IPS-15b (cell line): ENCODE results near the gene EEF1A2.
"Not testable (repeated sequence)": the region's sequence is repeated elsewhere in the genome, so short reads cannot be mapped to it uniquely, and the experiment has no call there.

Experiments used
- H3K27me3 ChIP-seq: one replicate; pipeline ENCODE4 v1.6.1; 2013; ENCODE audit warnings: low read length; ENCODE audit not compliant: control insufficient read depth, insufficient read depth
- H3K36me3 ChIP-seq: one replicate; pipeline ENCODE4 v1.6.1; 2013; ENCODE audit warnings: low read length; ENCODE audit not compliant: control insufficient read depth, insufficient read depth
- H3K4me1 ChIP-seq: one replicate; pipeline ENCODE4 v1.6.1; 2013; ENCODE audit warnings: mild to moderate bottlenecking, low read length; ENCODE audit not compliant: control insufficient read depth, insufficient read depth
- H3K4me3 ChIP-seq: one replicate; pipeline ENCODE4 v1.5.1; 2013; ENCODE audit warnings: low read depth, low read length
- H3K9ac ChIP-seq: one replicate; pipeline ENCODE4 v1.6.1; 2013; ENCODE audit warnings: low read depth, mild to moderate bottlenecking, low read length
- H3K9me3 ChIP-seq: one replicate; pipeline ENCODE4 v1.6.1; 2013; ENCODE audit warnings: mild to moderate bottlenecking, low read length; ENCODE audit not compliant: control insufficient read depth, insufficient read depth

EEF1A2 gene

DNA sequence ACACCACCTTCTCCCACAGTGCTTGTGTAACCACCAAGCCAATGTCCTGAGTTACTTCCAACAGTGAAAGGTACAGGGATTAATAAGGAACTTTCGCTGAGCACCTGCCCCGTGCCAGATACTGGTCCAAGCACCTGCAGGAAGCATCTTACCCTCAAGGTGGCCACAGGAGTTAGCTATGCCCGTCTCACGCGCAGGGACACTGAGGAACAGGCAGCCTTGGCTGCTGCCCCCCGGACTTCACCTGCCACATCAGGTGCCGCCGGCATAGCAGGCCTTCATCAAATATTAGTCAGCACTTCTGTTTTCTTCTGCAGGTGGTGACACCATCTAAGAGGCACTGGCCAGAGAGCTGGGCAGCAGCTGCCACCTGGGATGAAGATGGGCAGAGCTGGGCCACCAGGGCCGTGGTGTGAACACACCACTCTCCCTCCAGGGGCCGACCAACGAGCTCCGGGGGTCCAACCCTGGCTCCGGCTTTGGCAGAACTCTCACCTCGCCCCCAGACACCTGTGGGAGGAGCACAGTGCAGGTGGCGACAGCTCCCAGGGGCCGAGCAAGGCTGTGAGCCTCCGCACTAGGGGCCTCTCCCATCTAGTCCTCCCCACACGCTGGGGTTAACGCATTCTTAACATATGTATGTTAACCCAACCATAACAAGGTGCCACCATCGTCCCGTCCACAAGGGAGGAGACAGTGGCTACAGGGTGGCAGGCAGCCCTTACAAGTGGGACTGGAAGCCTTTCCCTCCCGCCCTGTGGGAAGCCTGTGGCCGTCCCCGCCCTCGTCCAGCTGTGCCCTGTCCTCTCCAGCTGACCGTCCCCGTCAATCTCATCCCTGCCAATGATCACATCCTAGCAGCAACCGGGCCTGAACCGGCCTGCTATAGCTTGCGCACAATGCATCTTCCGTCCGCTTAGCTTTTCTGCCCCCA is 18.8 kb upstream of the EEF1A2 start:
- Histone ChIP-seq H3K9ac (no peak overlapping the region), H3K4me1 (no peaks in the 10 kb centered on the region), H3K4me3 (no peak overlapping the region), H3K9me3 (no peaks in the 10 kb centered on the region), H3K27me3 (no peaks in the 10 kb centered on the region), H3K36me3 (peaks cover 12% of the 10 kb centered on the region)

DNA sequence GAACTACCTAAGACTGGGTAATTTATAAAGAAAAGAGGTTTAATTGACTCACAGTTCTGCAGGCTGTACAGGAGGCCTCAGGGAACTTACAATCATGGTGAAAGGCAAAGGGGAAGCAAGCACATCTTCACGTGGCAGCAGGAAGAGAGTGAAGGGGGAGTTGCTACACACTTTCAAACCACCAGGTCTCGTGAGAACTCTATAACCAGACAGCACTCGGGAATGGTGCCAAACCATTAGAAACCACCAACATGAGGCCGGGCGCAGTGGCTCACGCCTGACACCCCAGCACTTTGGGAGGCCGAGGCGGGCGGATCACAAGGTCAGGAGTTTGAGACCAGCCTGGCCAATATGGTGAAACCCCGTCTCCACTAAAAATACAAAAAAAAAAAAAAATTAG is 15.6 kb upstream of the EEF1A2 start:
- not testable (repeated sequence) for H3K27me3 ChIP-seq, H3K4me3 ChIP-seq, H3K9ac ChIP-seq, H3K4me1 ChIP-seq, H3K36me3 ChIP-seq, H3K9me3 ChIP-seq

DNA sequence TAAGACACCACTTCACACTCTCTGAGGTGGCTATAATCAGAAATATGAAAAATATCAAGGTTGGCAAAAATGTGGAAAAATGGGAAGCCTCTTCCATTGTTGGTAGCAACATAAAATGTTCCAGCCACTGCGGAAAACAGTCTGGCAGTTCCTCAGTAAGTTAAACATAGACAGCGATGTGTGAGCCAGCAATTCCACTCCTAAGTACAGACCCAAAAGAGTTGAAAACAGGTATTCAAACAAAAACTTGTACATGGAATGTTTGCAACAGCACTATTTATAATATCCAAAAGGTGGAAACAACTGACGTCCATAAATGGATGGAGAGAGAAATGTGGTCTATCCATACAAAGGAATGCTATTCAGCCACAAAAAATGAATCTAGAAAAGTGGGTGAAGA is 14.3 kb upstream of the EEF1A2 start:
- H3K4me3 ChIP-seq, result no peak overlapping the region
- no peaks in the 10 kb centered on the region for H3K4me1 ChIP-seq
- no peak overlapping the region for H3K9ac ChIP-seq
- no peaks in the 10 kb centered on the region for H3K27me3 ChIP-seq
- no peaks in the 10 kb centered on the region for H3K36me3 ChIP-seq
- no peaks in the 10 kb centered on the region for H3K9me3 ChIP-seq

DNA sequence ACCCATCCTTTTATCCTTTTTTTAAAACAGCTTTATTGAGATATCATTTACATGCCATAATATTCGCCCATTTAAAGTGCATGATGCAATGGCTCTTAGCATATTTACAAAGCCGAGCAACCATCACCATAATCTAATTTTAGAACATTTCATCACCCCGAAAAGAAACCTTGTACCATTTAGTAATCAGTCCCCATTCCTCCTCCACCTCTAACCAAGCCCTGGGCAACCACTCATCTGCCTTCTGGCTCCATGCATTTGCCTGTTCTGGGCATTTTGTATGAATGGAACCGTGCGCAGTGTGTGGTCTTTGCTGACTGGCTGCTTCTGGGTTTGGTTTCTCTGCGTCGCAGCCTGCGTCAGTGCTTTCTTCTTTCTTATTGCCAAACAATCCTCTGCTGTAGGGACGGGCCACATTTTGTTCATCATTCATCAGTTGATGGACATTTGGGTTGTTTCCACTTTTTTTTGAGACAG is 10.2 kb upstream of the EEF1A2 start:
- no peak overlapping the region for H3K9ac ChIP-seq
- no peaks in the 10 kb centered on the region for H3K4me1 ChIP-seq

DNA sequence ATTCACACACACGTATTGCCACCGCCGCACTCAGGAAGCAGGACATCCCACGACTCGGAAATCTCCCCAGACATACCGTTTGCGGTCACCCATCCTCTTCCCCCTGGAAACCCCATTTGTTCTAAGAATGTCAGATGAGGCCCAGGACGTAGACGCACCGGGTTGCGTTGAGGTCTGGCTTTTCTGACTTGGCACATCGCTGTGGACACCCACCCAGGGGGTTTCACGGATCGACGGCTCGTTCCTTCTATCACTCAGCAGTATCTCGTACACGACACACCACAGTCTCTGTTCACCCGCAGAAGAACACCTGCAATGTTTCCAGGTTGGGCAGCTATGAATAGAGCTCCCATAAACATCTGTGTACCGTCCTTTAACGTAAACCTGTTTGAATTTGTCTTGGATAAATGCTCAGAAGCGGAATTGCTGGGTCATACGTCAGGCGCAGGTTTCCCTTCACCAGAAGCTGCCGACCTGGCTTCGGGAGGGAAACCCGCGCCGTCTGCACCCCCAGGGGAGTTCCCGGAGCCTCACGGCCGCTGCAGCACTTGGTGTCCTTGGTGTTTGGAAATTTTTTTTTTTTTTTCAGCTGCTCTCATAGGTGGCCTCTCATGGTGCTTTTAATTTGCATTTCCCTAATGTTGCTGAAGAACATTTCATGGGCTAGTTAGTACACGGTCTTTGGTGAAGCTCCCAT is 9.3 kb upstream of the EEF1A2 start:
- Histone ChIP-seq H3K9ac (no peak overlapping the region), H3K36me3 (no peaks in the 10 kb centered on the region), H3K27me3 (peaks cover 4% of the 10 kb centered on the region), H3K4me1 (no peaks in the 10 kb centered on the region), H3K4me3 (no peak overlapping the region), H3K9me3 (no peaks in the 10 kb centered on the region)

More for the DNA sequence above, 10.2 kb upstream of the EEF1A2 start:
- peaks cover 4% of the 10 kb centered on the region for H3K27me3 ChIP-seq
- no peaks in the 10 kb centered on the region for H3K9me3 ChIP-seq
- H3K4me3 ChIP-seq, result no peak overlapping the region
- no peaks in the 10 kb centered on the region for H3K36me3 ChIP-seq

DNA sequence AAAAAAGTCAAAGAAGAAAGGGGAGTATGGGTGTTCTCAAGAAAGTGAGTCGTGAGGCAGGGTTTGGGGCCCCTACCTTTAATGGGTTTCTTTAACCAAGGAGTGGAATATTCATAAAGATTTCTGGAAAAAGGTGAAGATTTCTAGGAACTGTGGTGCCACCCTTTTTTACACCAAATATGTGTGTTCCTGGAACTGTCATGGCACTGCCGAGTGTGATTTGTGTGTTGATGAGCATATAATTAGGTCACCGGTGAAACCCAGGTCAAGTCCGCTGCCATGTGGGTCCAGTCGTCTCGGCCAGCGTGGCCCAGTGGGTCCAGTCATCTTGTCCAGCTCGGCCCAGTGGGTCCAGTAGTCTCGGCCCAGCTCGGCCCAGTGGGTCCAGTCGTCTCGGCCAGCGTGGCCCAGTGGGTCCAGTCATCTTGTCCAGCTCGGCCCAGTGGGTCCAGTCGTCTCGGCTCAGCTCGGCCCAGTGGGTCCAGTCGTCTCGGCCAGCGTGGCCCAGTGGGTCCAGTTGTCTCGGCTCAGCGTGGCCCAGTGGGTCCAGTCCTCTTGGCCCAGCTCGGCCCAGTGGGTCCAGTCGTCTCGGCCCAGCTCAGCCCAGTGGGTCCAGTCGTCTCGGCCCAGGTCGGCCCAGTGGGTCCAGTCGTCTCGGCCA is 8.3 kb upstream of the EEF1A2 start:
- H3K36me3 ChIP-seq, result no peaks in the 10 kb centered on the region
- H3K27me3 ChIP-seq, result peaks cover 4% of the 10 kb centered on the region
- no peak overlapping the region for H3K9ac ChIP-seq
- no peak overlapping the region for H3K4me3 ChIP-seq
- H3K4me1 ChIP-seq, result no peaks in the 10 kb centered on the region
- no peaks in the 10 kb centered on the region for H3K9me3 ChIP-seq

DNA sequence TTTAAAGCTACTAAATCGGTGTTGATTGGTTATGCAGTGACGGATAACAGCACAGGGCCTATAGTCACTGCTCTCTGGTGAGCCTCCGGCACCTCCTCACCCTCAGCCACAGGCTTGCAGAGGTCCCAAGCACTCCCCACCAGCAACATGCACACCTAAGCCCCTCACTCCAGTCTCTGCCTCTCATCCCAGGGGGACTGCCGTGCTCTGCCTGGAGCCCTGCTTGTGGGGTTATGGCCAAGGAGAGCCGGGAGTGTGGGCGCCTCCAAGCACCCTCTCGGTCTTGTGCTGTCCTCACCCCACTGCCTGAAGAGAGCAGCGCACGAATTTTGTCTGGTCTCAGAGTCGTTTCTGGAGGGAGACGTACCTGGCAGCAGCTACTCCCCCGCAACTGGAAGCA is 6.8 kb upstream of the EEF1A2 start:
- Histone ChIP-seq H3K27me3 (peaks cover 7% of the 10 kb centered on the region), H3K9me3 (no peaks in the 10 kb centered on the region), H3K4me3 (no peak overlapping the region), H3K36me3 (no peaks in the 10 kb centered on the region), H3K4me1 (no peaks in the 10 kb centered on the region), H3K9ac (no peak overlapping the region)

DNA sequence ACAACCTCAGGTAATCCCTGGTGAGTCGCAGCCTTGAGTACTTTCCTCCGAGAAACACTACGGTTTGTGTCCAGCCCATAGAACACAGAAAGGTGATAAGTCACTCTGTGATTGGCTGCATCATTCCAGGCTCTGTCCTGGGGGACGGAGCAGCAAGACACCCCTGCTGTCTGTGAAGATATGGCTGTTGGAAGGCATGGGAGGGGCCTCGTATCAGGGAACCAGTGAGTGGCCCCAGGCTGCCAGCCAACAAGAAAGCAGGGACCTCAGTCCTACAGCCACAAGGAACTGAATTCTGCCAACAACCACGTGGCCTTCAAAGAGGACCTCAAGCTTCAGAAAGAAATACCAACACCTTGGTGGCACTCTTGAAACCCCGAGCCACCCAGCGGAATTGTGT is 6.4 kb upstream of the EEF1A2 start:
- no peak overlapping the region for H3K4me3 ChIP-seq
- H3K9ac ChIP-seq, result no peak overlapping the region
- H3K9me3 ChIP-seq, result no peaks in the 10 kb centered on the region
- H3K4me1 ChIP-seq, result no peaks in the 10 kb centered on the region
- H3K27me3 ChIP-seq, result peaks cover 7% of the 10 kb centered on the region
- H3K36me3 ChIP-seq, result no peaks in the 10 kb centered on the region

DNA sequence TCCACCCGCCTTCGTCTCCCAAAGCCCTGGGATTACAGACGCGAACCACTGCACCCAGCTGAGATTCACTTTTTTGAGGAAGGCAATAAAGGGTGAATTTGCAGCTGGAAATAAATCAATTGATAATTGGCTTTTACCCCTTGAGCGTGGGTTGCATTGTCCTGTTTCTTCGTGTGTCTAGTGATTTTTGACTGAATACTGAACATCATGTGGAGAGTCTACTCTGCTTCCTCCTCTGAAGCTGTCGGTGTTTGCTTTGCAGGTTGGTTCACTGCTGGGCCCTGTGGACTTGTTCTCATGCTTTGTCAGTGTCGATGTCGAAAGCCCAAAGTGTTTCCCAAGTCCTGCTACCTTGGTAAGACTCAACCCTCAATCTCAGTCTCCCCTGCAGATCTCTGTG is 5.8 kb upstream of the EEF1A2 start:
- Histone ChIP-seq H3K4me3 (no peak overlapping the region), H3K9me3 (no peaks in the 10 kb centered on the region), H3K27me3 (peaks cover 9% of the 10 kb centered on the region), H3K9ac (no peak overlapping the region), H3K4me1 (no peaks in the 10 kb centered on the region), H3K36me3 (no peaks in the 10 kb centered on the region)

DNA sequence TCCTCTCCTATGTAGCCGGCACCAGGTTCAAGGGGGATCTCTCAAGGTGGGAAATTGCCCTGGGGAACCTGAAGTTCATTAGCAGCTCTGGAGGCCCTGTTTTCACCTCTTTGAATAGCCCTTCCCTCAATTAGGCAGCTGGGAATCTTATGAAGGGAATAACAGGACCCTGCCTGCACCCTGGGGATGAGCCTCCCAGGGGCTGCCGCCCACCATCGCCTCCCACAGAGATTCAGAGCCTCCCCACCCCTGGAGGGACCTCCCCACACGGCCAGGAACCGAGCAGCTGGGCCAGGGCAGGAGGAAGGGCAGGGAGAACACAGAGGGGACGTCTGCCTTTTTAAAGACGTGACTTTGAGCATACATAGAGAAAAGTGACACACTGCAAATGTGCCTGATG is 4.6 kb upstream of the EEF1A2 start:
- H3K36me3 ChIP-seq, result no peaks in the 10 kb centered on the region
- peaks cover 9% of the 10 kb centered on the region for H3K27me3 ChIP-seq
- H3K4me3 ChIP-seq, result no peak overlapping the region
- H3K9ac ChIP-seq, result no peak overlapping the region
- no peaks in the 10 kb centered on the region for H3K9me3 ChIP-seq
- no peaks in the 10 kb centered on the region for H3K4me1 ChIP-seq

DNA sequence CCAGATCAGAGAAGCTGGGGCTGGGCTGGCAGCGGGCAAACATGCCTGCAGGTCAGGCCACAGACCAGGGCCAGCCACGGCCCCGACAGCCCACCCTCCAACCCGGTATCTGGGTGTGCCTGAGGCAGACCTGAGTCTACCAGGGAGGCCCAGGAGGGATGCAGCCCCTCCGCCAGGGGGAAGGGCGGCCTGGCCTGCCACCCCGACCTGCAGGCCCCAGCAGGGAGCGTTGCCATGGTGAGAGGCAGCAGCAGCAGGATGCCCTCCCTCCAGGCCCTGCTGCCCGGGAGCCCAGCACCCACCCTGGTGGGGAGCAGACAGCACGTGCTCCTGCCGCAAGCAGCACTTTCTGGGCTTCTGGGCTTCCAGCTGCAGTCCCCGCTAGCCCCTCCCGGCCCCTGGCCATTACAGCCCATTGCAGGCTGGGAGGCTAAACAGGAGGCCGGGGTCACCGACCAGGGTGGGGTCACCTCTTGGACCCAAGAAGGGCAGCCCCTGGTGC is 3.8 kb upstream of the EEF1A2 start:
- peaks cover 15% of the 10 kb centered on the region for H3K27me3 ChIP-seq
- H3K4me1 ChIP-seq, result no peaks in the 10 kb centered on the region
- no peak overlapping the region for H3K4me3 ChIP-seq
- H3K36me3 ChIP-seq, result no peaks in the 10 kb centered on the region
- no peaks in the 10 kb centered on the region for H3K9me3 ChIP-seq
- H3K9ac ChIP-seq, result no peak overlapping the region
